HG03064 (cell line): Measurements from ENCODE around the gene ADAP2.

ENCODE experiments used
- ATAC-seq: cut with Tn5 transposase; IDR thresholded peaks from one replicate; pipeline ENCODE4 v1.9.1; 2021; ENCODE audit warnings: low read depth; ENCODE audit not compliant: unreplicated experiment

Gene ADAP2

DNA sequence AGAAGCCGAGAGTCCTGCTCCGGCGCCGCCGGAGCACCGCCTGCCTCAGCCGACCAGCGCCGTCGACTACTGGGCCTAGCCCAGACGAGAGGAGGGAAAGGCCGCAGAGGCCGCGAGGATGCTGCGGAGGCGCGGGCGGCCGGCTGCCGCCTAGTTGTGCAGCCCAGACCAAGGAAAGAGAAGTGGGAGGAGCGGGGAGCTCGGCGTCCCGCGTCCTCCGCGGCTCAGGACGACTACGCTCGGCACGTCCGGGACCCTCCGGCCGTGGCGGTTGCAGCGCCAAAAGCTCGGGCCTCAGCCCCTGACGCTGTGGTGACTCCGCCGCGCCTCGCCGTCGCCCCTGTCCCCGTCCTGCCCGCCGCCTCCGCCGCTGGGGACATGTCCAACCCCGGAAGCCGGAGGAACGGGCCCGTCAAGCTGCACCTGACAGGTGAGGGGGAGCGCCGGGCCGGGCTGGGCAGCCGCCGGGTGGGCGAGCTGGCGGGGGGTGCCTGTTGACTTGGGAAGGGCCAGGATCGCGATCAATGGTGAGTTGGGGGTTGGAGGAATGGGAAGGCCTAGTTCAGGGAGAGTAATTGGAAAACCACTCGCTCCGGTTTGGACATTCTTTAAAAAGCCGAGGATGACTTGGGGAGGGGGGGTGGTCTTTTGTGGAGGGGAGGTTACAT is 86.8 kb downstream of the ADAP2 start:
- ATAC-seq, result no peak
